ENCODE results near the gene IFNL1.
A peak's percentile ranks its signal among the peaks of the same experiment; 100 is the strongest.

The IFNL1 gene

DNA sequence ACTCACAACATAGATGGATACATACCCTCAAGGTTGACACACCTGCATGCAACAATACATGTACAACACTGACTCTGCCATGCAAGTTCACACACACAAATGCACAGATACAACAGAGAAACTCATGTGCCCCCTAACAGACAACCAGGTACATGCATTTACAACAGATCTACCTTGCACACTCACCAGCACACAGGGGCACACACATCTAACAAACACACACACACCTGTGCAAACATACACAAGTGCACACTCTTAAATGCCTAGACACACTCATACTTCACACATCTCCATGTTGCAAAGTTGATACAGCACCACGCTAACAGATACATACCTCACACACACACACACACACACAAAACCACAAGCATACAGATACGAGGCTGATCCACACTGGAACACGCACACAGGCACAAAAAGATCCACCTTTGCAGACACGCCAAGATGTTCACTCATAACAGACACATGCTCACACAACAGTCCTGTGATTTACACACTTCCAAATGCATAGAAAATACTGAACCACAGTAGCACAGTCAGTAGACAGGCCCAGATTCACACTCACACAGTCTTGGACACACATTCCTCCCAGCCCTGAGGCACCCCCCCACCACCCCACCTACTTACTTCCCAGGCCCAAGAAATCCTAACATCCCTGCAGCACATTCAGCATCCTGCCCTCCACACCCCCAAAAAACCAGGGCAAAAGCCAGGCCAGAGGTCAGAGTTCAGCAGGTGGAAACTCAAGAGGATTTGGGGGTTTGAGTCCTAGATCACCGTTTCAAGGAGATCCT, 23.1 kb downstream of the IFNL1 start:
- Histone ChIP-seq H3K4me3 (ENCODE audit: severe bottlenecking) (peak overlapping the region; percentile 74), H3K36me3 (ENCODE audit: low read depth) (no peaks in the 10 kb centered on the region)
- ATAC-seq (ENCODE audit: low read depth), result no peak

DNA sequence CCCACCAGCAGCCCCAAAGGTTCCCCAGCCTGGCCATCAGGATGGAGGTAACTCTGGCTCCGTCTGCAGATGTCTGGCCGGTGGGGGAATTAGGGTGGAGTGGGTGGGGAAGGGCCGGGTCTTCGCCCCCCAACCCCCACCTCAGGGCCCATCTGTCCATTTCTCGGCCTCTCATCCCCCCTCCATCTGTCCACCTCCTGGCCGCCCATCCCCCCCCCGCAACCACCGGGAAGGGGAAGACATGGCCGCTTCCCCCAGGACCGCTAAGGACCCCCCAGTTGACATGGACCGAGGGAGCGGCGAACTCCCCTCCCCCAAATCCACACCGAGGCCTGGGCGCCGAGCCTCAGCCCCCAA, 23.7 kb downstream of the IFNL1 start:
- H3K4me3 ChIP-seq (ENCODE audit: severe bottlenecking), result peak overlapping the region; percentile 74
- TF ChIP-seq, protein P1, sequence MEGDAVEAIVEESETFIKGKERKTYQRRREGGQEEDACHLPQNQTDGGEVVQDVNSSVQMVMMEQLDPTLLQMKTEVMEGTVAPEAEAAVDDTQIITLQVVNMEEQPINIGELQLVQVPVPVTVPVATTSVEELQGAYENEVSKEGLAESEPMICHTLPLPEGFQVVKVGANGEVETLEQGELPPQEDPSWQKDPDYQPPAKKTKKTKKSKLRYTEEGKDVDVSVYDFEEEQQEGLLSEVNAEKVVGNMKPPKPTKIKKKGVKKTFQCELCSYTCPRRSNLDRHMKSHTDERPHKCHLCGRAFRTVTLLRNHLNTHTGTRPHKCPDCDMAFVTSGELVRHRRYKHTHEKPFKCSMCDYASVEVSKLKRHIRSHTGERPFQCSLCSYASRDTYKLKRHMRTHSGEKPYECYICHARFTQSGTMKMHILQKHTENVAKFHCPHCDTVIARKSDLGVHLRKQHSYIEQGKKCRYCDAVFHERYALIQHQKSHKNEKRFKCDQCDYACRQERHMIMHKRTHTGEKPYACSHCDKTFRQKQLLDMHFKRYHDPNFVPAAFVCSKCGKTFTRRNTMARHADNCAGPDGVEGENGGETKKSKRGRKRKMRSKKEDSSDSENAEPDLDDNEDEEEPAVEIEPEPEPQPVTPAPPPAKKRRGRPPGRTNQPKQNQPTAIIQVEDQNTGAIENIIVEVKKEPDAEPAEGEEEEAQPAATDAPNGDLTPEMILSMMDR (IDR thresholded peaks at IDR 0.05; ENCODE audit: poor library complexity, severe bottlenecking), result no peak
- DNase-seq (ENCODE audit: low spot score) (no peak), ATAC-seq (ENCODE audit: low read depth) (no peak)
- H3K9me3 ChIP-seq (ENCODE audit: severe bottlenecking), result no peaks in the 10 kb centered on the region
- H3K36me3 ChIP-seq (ENCODE audit: low read depth), result no peaks in the 10 kb centered on the region
- no peaks in the 10 kb centered on the region for H3K4me1 ChIP-seq (ENCODE audit: insufficient read depth, poor library complexity, severe bottlenecking)
- H3K27me3 ChIP-seq (ENCODE audit: insufficient read depth, poor library complexity, severe bottlenecking), result no peaks in the 10 kb centered on the region
- no peak overlapping the region for H3K27ac ChIP-seq (ENCODE audit: poor library complexity, severe bottlenecking)

More for the DNA sequence above, 23.1 kb downstream of the IFNL1 start:
- no peak for DNase-seq (ENCODE audit: low spot score)
- Histone ChIP-seq H3K27ac (ENCODE audit: poor library complexity, severe bottlenecking) (no peak overlapping the region), H3K27me3 (ENCODE audit: insufficient read depth, poor library complexity, severe bottlenecking) (no peaks in the 10 kb centered on the region), H3K9me3 (ENCODE audit: severe bottlenecking) (no peaks in the 10 kb centered on the region), H3K4me1 (ENCODE audit: insufficient read depth, poor library complexity, severe bottlenecking) (no peaks in the 10 kb centered on the region)
- TF ChIP-seq, protein P1 (IDR thresholded peaks at IDR 0.05; ENCODE audit: poor library complexity, severe bottlenecking), result no peak

GRCh38 chr19:39321117-39321831, 25.1 kb downstream of the IFNL1 start:
- ATAC-seq (ENCODE audit: low read depth) (no peak), DNase-seq (ENCODE audit: low spot score) (no peak)
- Histone ChIP-seq H3K9me3 (ENCODE audit: severe bottlenecking) (no peaks in the 10 kb centered on the region), H3K36me3 (ENCODE audit: low read depth) (no peaks in the 10 kb centered on the region), H3K27ac (ENCODE audit: poor library complexity, severe bottlenecking) (no peak overlapping the region), H3K4me3 (ENCODE audit: severe bottlenecking) (no peak overlapping the region), H3K27me3 (ENCODE audit: insufficient read depth, poor library complexity, severe bottlenecking) (no peaks in the 10 kb centered on the region), H3K4me1 (ENCODE audit: insufficient read depth, poor library complexity, severe bottlenecking) (no peaks in the 10 kb centered on the region)
- TF ChIP-seq, protein P1 (IDR thresholded peaks at IDR 0.05; ENCODE audit: poor library complexity, severe bottlenecking), result no peak

GRCh38 chr19:39321832-39322176, 25.6 kb downstream of the IFNL1 start:
- DNase-seq (ENCODE audit: low spot score), result no peak
- no peaks in the 10 kb centered on the region for H3K36me3 ChIP-seq (ENCODE audit: low read depth)
- TF ChIP-seq, protein P1 (IDR thresholded peaks at IDR 0.05; ENCODE audit: poor library complexity, severe bottlenecking), result no peak
- H3K27ac ChIP-seq (ENCODE audit: poor library complexity, severe bottlenecking), result no peak overlapping the region
- H3K4me1 ChIP-seq (ENCODE audit: insufficient read depth, poor library complexity, severe bottlenecking), result no peaks in the 10 kb centered on the region
- no peak for ATAC-seq (ENCODE audit: low read depth)
- H3K27me3 ChIP-seq (ENCODE audit: insufficient read depth, poor library complexity, severe bottlenecking), result no peaks in the 10 kb centered on the region
- H3K9me3 ChIP-seq (ENCODE audit: severe bottlenecking), result no peaks in the 10 kb centered on the region
- H3K4me3 ChIP-seq (ENCODE audit: severe bottlenecking), result no peak overlapping the region
